CD4-positive, alpha-beta T cell treated with Interleukin-1 beta for 1 hour (primary cell): ENCODE results near the gene GGCT.

ENCODE experiments used
- DNase-seq, 2 donors: peaks; one replicate each; pipeline ENCODE4 v3.0.0-alpha.2; 2020 to 2022

GGCT gene

DNA sequence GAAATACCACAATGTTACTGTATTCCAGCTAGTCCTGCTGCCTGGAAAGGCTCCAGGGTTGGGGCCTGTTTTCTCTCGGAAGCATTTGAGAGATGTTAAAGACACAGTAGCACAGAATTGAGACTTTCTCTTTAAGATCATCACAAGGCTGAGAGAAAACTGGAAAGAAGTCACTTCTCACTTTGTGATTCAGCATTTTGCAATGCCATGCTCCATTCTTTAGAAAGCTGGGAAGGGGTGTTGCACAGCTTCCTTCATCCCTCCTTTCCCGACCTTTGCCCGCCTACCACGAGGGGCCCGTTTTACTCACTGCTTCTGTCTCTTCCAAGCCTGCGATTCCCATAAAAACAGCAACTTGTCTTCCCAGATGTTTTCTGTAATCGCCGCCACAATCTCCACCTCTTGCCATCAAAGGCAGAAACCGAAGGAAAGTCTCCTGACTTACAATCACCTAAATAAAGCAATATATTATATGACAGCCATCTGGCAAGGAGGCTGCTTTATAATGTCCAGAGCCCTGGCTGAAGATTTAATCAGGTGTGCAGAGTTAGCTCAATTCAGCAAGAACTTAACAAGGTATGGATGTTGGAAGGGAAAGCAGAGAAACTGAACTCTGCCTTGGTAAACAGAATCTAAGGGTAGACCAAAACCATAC, 44.9 kb downstream of the GGCT start:
- no peak for DNase-seq

DNA sequence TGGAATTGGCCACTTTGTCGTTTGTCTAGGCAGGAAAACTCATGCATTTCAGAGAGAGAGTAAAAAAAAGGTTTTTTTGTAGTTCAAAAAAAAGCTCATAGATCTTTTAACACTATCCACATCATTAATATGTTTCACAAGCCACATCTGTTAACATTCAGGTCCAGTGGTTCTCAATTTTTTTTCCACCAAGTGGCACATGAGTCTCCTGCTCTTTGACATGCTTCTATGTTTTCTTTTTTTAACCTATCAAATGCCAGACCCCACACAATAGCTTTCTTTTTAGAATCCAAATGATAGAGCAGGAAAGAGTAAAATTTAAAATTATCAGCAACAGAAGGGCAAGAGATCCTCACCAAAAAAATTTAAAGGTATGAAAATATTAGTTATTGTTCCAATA, 46.3 kb downstream of the GGCT start:
- no peak for DNase-seq

DNA sequence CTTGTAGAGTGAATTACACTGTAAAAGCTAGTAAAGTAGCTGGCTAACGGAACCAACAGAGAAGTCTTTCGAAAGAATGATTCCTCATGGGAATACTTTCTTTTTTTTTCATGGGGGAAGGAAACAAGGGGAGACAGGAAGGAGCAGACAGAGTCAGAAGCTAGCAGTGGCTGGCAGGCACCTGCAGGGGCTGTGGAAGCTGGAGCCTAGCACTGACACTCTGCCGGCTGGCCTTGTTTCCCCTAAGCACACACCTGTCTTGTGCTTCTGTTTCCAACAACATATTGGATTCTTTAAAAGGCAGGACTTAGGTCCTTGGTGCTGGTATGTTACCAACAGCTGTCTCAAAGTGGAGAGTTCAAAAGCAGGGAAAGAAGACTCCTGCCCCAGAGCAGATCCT, 50.7 kb downstream of the GGCT start:
- DNase-seq, result no peak

DNA sequence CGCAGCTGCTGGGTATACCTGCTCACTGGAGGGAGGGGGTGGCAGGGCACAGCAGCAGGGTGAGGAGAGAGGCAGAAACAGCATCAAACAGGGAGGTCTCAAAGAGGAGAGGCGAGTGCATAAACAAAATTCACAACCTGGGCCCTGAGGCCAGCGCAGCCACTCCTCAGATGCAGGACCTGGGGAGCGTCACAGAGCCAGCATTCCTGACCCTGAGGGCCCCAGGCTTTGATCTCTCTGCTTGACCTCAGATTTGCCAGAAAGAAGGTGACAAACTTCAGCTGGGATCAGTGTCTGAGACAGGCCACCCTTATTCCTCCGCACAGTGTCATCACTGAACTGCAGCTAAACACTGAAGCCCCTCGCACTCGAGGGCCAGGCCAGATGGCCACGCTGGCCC, 51.6 kb downstream of the GGCT start:
- no peak for DNase-seq

DNA sequence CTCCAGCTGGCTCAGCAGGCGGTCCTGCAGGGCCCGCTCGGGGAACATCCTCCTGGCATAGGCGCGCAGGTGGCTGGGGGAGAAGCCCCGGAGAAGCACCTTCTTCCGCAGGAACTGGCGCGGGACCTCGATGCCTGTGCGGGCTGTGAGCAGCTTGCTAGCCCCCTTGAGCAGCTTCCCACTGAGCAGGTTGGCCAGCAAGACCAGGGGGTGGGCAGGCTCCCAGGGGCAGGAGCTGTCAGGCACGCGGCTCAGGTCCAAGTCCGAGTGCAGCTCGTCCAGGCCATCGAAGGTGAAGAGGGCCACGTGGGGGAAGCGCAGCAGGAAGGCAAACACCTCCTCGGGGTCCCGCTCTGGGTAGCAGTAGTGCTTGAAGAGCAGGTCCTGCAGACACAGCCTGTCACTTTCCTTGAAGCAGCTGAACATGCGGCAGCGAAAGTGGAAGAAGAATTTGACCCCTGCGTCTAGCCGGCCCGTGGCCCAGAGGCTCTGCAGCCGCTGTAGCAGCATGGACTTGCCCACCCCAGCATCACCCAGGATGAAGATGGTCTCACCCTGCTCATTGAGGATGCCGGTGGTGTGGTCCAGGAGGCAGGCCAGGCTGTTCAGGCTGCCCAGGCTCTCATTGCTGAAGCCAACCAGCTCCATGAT, 52.2 kb downstream of the GGCT start:
- no peak for DNase-seq

DNA sequence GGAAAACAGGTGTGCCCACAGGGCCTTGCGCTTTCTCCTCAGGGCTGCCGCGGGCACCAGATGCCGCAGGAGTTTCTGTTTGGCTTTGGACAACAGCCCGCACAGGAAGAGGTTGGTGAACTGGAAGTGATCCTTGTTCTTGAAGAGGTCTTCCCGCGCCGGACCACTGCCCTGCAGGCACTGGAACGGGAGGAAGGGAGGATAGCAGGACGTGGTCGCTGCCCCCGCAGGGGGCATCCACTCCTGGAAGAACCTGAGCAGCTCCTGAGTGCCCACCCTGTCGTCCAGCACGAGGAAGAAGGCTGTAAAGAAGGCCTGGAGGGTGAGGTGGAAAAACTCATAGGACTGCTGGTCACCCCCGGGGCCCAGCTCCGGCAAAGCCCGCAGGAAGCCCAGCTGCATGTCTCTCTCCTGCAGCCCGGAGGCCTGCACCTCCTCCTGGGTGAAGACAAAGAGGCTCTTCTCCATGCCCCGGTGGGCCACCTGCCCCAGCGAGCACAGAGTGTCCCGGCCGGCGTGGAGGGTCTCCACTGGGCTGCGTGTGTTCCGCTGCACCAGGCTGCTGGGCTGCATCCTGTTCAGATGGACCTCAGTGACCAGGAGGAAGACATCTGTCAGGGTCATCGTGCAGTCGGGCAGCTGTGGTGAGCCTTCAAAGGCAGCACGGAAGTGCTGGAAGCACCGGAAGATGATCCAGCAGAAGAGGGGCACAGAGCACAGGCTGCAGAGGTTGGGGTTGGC, 52.9 kb downstream of the GGCT start:
- no peak for DNase-seq

DNA sequence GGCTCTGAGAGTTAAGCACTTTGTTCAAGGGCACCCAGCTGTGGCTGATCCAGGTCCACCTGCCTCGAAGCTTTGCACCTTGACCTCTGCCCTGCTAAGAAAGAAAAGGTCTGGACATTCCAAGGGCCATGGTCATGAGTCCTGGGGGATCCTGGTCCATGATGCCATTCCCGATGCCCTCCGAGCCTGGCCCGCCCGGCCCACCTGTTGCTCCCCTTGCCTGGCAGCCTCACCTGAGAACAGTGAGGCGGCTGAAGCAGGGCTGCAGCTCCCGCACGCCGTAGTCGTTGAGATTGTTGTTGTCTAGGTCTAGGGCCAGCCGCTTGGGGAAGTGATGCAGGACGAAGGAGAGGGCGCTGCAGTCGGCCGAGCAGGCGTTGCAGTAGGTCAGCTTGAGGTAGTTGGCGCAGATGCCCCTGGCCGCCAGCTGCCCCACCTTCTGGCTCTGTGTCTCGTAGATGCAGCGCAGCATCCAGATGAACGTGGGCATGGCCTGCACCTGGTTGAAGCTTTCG, 53.6 kb downstream of the GGCT start:
- no peak for DNase-seq

DNA sequence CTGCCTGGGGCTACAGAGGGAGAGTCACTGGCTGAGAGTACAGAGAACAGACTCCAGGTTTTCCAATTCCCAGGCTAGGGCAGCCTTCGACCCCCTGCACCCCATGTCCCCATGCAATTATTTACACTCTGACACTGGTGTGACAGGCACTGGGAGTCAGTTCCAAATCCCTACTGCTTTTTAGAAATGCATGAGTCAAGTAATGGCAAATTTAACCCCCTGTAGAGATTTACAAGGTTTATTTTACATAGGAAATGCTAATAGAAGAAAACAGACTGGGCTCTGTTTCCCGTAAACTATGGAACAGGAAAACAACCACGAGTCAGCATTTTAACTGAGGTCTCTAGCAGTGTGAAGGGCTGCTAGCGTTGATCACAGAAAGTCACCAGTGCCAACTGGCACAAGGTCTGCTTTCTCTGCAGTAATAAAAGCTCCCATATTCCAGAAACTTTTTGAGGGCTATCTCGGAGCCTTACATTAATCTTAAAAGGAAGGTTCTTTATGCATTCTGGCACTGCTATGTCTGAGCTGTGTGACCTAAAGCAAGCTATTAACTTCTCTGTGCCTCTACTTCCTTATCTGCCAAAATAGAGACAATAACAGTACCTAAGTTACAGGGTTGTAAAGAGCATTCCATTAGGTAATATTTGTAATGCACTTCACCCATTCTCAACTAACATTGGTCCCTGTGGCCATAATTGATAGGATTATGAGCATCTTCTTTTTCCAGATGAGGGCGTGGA, 54.2 kb downstream of the GGCT start:
- DNase-seq, result no peak

DNA sequence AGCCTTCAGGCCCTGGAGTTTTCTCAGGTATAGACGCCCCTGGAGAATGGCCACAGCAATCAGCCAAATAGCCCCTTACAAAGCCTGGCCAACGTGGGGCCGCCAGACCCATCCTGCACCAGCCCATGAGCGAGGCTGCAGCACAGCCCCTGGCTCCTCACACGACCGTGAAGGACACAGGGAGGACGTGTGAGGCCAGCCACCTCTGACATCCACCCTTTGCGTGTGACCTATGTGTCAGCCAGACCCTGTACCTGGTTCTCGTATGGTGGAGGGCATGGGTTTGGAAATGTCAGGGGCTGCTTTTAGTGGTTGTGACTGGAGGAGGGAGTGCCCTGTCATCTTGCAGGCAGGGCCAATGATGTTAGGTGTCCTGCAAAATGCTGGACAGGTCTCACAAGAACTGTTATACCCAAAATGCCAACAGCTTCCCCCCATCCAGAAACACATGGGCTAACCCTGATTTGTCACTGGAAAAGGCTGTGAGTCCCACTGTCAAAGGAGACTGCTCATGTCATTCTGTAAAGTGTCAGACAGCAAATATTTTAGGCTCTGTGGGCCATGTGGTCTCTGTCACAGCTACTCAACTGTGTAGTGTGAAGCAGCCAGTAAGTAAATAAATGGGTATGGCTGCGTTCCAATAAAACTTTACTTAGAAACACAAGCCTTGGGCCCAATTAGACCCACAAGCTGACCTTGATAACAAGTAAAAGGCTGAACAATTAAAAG, 56.0 kb downstream of the GGCT start:
- DNase-seq, result no peak

DNA sequence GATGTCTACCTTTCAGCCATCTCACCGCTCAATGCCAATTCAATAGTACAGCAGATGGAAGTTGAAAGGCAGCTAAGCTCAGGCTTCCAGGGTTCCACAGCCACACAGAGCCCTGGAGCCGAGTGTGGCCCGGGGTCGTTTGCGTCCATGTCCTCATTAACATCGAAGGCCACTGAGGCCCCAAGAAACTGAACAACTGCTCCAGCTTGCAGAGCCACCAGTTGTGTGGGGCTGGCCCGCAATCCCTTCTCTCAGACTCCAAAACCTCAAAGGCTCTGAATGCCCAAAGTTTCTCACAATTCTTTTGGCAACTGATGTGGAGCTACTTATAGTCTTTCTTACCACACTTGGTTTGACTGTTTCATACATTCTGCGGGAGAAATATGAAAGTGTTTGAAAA, 57.2 kb downstream of the GGCT start:
- DNase-seq, result no peak
